ENCODE measurements around the gene TACC2.

DNA sequence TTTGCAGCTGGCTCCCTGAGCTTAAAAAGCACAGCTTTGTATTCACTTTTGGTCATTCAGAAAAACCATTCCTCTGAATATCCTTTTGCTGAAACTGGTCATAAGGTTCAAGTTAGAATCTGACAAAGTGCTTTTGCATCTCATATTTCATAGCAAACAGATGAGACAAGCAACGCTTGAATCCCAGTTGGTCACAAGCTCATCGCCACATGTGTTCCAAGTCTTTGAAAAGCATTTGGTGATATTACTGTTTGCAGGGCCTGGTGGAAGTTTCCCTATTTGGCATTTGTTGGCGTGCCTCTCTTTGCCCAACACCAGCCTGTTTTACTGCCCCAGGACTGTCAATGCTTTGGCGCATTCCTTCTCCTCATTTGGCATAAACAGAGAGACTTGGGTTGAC lies 10.3 kb downstream of the TACC2 start:
- TF ChIP-seq, protein P1, sequence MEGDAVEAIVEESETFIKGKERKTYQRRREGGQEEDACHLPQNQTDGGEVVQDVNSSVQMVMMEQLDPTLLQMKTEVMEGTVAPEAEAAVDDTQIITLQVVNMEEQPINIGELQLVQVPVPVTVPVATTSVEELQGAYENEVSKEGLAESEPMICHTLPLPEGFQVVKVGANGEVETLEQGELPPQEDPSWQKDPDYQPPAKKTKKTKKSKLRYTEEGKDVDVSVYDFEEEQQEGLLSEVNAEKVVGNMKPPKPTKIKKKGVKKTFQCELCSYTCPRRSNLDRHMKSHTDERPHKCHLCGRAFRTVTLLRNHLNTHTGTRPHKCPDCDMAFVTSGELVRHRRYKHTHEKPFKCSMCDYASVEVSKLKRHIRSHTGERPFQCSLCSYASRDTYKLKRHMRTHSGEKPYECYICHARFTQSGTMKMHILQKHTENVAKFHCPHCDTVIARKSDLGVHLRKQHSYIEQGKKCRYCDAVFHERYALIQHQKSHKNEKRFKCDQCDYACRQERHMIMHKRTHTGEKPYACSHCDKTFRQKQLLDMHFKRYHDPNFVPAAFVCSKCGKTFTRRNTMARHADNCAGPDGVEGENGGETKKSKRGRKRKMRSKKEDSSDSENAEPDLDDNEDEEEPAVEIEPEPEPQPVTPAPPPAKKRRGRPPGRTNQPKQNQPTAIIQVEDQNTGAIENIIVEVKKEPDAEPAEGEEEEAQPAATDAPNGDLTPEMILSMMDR (IDR thresholded peaks at IDR 0.05), result no peak
- TF ChIP-seq POLR2AphosphoS5 (IDR thresholded peaks at IDR 0.05) (no peak), POLR2A (IDR thresholded peaks at IDR 0.05) (no peak)

All from gastroesophageal sphincter (tissue), 3 donors.